HG03025 (cell line): ENCODE results near the gene DNAJC10.

ENCODE experiments used
- ATAC-seq: cut with Tn5 transposase; IDR thresholded peaks from one replicate; pipeline ENCODE4 v1.9.1; 2021; ENCODE audit warnings: mild to moderate bottlenecking, moderate library complexity; ENCODE audit not compliant: unreplicated experiment, low FRiP score

DNAJC10 gene

DNA sequence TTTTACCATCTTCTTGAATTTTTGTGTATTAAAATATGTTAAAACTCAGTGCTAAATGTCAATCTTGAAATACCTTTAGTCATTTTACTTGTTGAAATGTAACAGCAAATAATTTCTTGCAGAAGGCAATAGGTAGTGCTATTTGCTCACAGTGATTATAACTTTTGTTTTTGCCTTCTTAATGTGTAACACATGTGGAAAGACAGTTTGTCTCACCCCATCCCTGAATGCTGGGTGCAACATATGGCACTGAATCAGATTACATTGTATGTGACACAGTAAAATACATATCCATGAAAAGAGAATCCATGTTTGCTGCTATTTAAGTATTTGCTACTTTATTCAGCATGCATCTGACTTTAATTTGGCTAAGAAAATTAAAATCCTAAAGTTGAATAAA lies 115.0 kb downstream of the DNAJC10 start:
- ATAC-seq: no peak

DNA sequence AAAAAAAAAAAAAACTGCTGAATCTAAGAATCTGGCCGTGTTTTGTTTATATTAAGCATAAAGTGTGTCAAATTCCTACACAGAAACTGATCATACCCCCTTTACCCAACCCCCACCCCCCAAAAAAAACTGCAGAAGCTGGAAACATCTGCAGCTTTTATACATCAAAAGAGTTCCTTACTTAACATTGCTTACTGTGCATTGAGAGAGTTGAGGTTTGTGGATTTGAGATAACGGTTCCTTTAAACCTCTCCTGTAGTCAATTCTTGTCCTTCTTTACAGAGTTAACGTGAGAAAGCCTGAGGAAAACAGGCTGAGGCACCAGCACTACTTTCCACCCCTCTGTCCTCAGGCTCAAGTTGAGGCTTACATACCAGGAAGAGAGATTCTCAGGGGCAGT lies 115.9 kb downstream of the DNAJC10 start:
- ATAC-seq: no peak

DNA sequence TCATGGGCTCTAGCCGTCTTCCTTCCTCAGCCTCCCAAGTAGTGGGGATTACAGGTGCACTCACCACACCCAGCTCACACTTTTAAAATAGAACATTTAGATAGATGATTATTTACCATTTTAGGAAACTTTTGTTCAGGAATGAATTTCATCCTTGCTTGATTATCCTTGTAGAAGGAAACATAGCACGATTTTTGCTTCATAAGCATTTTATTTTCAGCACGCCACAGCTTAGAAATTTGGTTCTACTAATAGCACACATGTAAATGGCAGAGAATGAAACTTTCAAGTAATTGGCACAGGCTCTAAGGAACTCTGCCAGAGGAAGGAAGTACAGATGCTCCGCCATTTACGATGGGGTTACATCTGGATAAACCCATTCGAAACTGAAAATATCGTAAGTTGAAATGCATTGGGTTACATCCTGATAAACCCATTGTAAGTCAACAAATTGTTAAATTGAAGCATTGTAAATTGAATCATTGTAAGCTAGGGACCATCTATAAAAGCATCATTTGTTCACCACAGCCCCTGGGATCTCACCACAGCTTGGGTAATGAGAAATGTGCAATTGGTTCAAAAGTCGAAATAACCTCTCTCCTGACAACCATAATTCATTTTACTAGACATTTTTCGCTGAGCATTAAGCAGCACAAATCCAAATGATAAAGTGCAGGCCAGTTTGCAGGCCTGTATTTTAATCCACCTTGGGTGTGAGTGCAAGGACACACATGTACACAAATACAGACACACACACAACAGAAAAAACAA lies 117.2 kb downstream of the DNAJC10 start:
- no peak for ATAC-seq

DNA sequence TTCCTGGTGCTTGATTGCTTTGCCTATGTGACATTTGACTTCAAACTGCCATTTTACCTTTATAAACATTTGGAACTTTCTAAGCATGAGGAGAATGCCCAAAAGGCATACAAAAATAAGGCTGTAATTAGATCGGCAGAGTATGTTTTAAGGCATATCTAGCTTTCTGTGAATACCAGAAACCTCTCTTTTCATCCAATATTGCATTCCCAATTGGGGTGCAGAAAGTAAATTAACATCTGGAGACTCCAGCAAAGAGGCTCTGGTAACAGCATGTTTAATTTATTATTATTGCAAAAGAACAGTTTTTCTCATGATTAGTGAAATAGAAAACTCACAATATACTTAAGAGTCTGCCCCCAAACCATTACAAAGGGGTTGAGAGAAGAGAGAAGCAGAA lies 118.2 kb downstream of the DNAJC10 start:
- ATAC-seq: no peak

DNA sequence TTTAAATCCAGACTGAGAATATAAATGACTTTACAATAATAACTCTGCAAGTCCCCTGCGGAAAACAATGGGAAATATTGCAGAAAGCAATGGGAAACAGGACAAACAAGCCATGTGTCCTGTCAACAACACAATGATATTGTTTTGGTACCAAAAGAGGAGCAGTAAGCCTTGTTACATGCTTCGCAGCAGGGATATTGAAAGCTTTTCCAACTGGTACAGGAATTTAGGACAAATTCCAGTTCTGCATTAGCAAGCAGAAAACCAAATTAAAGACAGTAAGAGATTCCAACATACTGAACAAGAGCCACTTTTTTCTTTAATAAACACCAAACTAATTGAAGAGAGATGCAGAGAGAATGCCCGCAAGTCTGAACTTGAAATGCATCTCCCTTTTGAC lies 120.4 kb downstream of the DNAJC10 start:
- ATAC-seq: no peak
